Neural cell (in vitro differentiated cells): ENCODE data around the gene ITPR2. TPM values are rescaled to one million over a fixed set of nuclear protein-coding genes. Genes with fewer than 3 reads are reported as not detected.

Experiments used
- H2AFZ ChIP-seq: fragments of 200-600, 300-800 bp; sonication (generic), shearing (Covaris generic); 2 replicates; pipeline ENCODE4 v1.6.0; 2014; ENCODE audit warnings: low read depth, mild to moderate bottlenecking, antibody characterized with exemption, low read length, moderate library complexity
- H3F3A ChIP-seq: fragments of 200-600 bp; shearing (Covaris generic); 2 replicates; pipeline ENCODE4 v1.6.1; 2016; ENCODE audit warnings: mild to moderate bottlenecking, moderate library complexity, mixed read lengths, antibody characterized with exemption, low read length; ENCODE audit not compliant: insufficient read depth, poor library complexity, severe bottlenecking
- H3K27ac ChIP-seq: fragments of 200-600, 300-800 bp; sonication (generic), shearing (Covaris generic); 2 replicates; pipeline ENCODE4 v1.5.1; 2014; ENCODE audit warnings: mild to moderate bottlenecking, low read length, moderate library complexity
- H3K27me3 ChIP-seq: fragments of 300-800, 200-600 bp; sonication (generic), shearing (Covaris generic); 2 replicates; pipeline ENCODE4 v1.6.0; 2014; ENCODE audit warnings: mild to moderate bottlenecking, low read depth, low read length, moderate library complexity; ENCODE audit not compliant: insufficient read depth
- H3K36me3 ChIP-seq: fragments of 300-800, 200-600 bp; sonication (generic), shearing (Covaris generic); 2 replicates; pipeline ENCODE4 v1.5.1; 2014; ENCODE audit warnings: mild to moderate bottlenecking, antibody characterized with exemption, low read length, moderate library complexity; ENCODE audit not compliant: insufficient read depth
- H3K4me2 ChIP-seq: fragments of 300-800, 200-600 bp; sonication (generic), shearing (Covaris generic); 2 replicates; pipeline ENCODE4 v1.6.0; 2014; ENCODE audit warnings: mild to moderate bottlenecking, low read length
- H3K4me3 ChIP-seq: fragments of 300-800, 200-600 bp; sonication (generic), shearing (Covaris generic); 2 replicates; pipeline ENCODE4 v1.5.1; 2014; ENCODE audit warnings: mild to moderate bottlenecking, low read length, moderate library complexity
- H3K79me2 ChIP-seq: fragments of 200-600 bp; shearing (Covaris generic); replicated peaks from 2 replicates; pipeline ENCODE4 v1.6.0; 2014; ENCODE audit warnings: mild to moderate bottlenecking, low read length, moderate library complexity; ENCODE audit not compliant: insufficient read depth
- H3K9ac ChIP-seq: fragments of 300-800, 200-600 bp; sonication (generic), shearing (Covaris generic); 2 replicates; pipeline ENCODE4 v1.6.1; 2016; ENCODE audit warnings: mild to moderate bottlenecking, low read length, mixed read lengths
- H3K9me2 ChIP-seq: fragments of 200-600 bp; shearing (Covaris generic); 2 replicates; pipeline ENCODE4 v1.6.1; 2016; ENCODE audit warnings: mild to moderate bottlenecking, low read length, mixed read lengths; ENCODE audit not compliant: insufficient read depth
- H3K9me3 ChIP-seq: fragments of 200-600, 300-800 bp; sonication (generic), shearing (Covaris generic); 2 replicates; pipeline ENCODE4 v1.6.1; 2016; ENCODE audit warnings: mild to moderate bottlenecking, mixed run types, low read length, moderate library complexity, mixed read lengths
- H4K20me1 ChIP-seq: fragments of 200-600 bp; shearing (Covaris generic); 2 replicates; pipeline ENCODE4 v1.6.1; 2016; ENCODE audit warnings: mild to moderate bottlenecking, mixed run types; ENCODE audit not compliant: insufficient read depth
- EP300 ChIP-seq: fragments of 450-650 bp; conservative IDR thresholded peaks from 2 replicates; pipeline ENCODE4 v1.6.1; 2014; ENCODE audit warnings: antibody characterized with exemption, mild to moderate bottlenecking, moderate library complexity; ENCODE audit not compliant: poor library complexity, severe bottlenecking
- EZH2 ChIP-seq: fragments of 200-600, 300-800 bp; shearing (Covaris generic), sonication (generic); IDR thresholded peaks from 2 replicates; pipeline ENCODE4 v1.6.1; 2014; ENCODE audit warnings: antibody characterized with exemption, low read length, borderline replicate concordance, mild to moderate bottlenecking; ENCODE audit not compliant: insufficient read depth, poor library complexity, severe bottlenecking
- MXI1 ChIP-seq: fragments of 450-650 bp; conservative IDR thresholded peaks from 2 replicates; pipeline ENCODE4 v1.6.1; 2014; ENCODE audit warnings: antibody characterized with exemption, mild to moderate bottlenecking; ENCODE audit not compliant: poor library complexity, severe bottlenecking
- POLR2AphosphoS5 ChIP-seq: IDR thresholded peaks from 2 replicates; pipeline ENCODE4 v1.6.1; 2012
- RAD21 ChIP-seq: fragments of 450-650 bp; conservative IDR thresholded peaks from 2 replicates; pipeline ENCODE4 v1.6.1; 2014; ENCODE audit warnings: antibody characterized with exemption, mild to moderate bottlenecking, moderate library complexity
- SMC3 ChIP-seq: fragments of 450-650 bp; conservative IDR thresholded peaks from 2 replicates; pipeline ENCODE4 v1.6.1; 2014; ENCODE audit warnings: antibody characterized with exemption, mild to moderate bottlenecking, moderate library complexity; ENCODE audit not compliant: poor library complexity
- TAF1 ChIP-seq: IDR thresholded peaks from 2 replicates; pipeline ENCODE4 v1.6.1; 2012; ENCODE audit warnings: low read depth
- polyA plus RNA-seq: library from polyadenylated mRNA; depleted of rRNA; stranded (reverse); fragments of >200 nt; gene quantifications from 2 replicates; pipeline ENCODE4 v1.2.3, GENCODE V29; 2014
- TF ChIP-seq, protein P1 (sequence below): fragments of 450-650 bp; IDR thresholded peaks from 2 replicates; pipeline ENCODE4 v1.5.1; 2014; ENCODE audit warnings: antibody characterized with exemption, mild to moderate bottlenecking, moderate library complexity; ENCODE audit not compliant: poor library complexity, severe bottlenecking
- TF ChIP-seq, protein P2 (sequence below): IDR thresholded peaks from 2 replicates; pipeline ENCODE4 v1.6.1; 2012; ENCODE audit warnings: borderline replicate concordance

The ITPR2 gene
- polyA plus RNA-seq, 1 donor from 2014 or later: 2.0 TPM

DNA sequence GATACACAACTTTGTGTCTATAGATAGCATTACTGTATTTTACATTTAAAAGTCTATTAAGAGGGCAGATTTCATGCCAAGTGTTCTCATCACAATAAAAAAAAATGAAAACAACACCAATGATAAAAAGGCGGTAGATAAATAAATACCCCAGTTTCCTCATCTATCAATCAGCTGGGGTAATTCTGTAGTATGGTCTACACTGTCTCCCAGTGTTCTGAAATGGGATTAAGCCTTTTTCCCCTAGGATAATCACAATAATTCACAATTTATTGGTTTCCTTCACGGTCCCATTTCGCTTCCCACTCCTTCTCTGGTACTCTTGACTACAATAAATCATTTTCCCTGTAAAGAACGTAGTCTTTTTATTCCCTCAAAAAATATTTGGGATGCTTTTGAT lies 523.4 kb downstream of the ITPR2 start:
- TF ChIP-seq POLR2AphosphoS5: no peak
- no peak for TF ChIP-seq RAD21
- no peak for TF ChIP-seq SMC3
- TF ChIP-seq EZH2: no peak
- TF ChIP-seq, protein P1, sequence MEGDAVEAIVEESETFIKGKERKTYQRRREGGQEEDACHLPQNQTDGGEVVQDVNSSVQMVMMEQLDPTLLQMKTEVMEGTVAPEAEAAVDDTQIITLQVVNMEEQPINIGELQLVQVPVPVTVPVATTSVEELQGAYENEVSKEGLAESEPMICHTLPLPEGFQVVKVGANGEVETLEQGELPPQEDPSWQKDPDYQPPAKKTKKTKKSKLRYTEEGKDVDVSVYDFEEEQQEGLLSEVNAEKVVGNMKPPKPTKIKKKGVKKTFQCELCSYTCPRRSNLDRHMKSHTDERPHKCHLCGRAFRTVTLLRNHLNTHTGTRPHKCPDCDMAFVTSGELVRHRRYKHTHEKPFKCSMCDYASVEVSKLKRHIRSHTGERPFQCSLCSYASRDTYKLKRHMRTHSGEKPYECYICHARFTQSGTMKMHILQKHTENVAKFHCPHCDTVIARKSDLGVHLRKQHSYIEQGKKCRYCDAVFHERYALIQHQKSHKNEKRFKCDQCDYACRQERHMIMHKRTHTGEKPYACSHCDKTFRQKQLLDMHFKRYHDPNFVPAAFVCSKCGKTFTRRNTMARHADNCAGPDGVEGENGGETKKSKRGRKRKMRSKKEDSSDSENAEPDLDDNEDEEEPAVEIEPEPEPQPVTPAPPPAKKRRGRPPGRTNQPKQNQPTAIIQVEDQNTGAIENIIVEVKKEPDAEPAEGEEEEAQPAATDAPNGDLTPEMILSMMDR: no peak
- TF ChIP-seq TAF1: no peak
- TF ChIP-seq, protein P2, sequence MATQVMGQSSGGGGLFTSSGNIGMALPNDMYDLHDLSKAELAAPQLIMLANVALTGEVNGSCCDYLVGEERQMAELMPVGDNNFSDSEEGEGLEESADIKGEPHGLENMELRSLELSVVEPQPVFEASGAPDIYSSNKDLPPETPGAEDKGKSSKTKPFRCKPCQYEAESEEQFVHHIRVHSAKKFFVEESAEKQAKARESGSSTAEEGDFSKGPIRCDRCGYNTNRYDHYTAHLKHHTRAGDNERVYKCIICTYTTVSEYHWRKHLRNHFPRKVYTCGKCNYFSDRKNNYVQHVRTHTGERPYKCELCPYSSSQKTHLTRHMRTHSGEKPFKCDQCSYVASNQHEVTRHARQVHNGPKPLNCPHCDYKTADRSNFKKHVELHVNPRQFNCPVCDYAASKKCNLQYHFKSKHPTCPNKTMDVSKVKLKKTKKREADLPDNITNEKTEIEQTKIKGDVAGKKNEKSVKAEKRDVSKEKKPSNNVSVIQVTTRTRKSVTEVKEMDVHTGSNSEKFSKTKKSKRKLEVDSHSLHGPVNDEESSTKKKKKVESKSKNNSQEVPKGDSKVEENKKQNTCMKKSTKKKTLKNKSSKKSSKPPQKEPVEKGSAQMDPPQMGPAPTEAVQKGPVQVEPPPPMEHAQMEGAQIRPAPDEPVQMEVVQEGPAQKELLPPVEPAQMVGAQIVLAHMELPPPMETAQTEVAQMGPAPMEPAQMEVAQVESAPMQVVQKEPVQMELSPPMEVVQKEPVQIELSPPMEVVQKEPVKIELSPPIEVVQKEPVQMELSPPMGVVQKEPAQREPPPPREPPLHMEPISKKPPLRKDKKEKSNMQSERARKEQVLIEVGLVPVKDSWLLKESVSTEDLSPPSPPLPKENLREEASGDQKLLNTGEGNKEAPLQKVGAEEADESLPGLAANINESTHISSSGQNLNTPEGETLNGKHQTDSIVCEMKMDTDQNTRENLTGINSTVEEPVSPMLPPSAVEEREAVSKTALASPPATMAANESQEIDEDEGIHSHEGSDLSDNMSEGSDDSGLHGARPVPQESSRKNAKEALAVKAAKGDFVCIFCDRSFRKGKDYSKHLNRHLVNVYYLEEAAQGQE: no peak
- TF ChIP-seq EP300: no peak
- TF ChIP-seq MXI1: no peak

DNA sequence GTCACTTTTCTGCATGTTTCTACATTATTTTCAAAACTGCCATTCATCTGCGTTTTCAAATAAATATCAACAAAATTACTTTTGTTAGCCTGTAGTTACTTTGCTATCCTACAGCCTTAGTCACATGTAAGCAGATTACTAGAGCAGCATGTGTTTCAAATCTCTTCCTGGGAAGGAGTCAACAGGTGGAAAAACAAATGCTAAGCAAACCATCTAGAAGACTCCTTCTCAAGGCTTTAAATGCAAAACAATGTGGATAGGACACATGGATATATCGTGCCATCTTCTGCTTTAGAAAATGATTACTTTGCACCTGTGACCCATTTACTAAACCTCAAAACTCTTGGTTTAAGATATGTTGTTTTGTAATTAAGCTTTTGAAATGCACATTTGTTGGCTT lies 528.7 kb downstream of the ITPR2 start:
- H3F3A ChIP-seq: no peaks in the 10 kb centered on the region
- H2AFZ ChIP-seq: no peak overlapping the region
- no peak overlapping the region for H3K27ac ChIP-seq
- H3K36me3 ChIP-seq: no peaks in the 10 kb centered on the region
- no peaks in the 10 kb centered on the region for H3K79me2 ChIP-seq
- H3K9me2 ChIP-seq: no peaks in the 10 kb centered on the region
- no peaks in the 10 kb centered on the region for H4K20me1 ChIP-seq
- no peak overlapping the region for H3K4me2 ChIP-seq
- H3K9ac ChIP-seq: no peak overlapping the region
- H3K4me3 ChIP-seq: no peak overlapping the region
- H3K9me3 ChIP-seq: no peaks in the 10 kb centered on the region
- H3K27me3 ChIP-seq: no peaks in the 10 kb centered on the region
- no peak for TF ChIP-seq POLR2AphosphoS5
- TF ChIP-seq, protein P2: no peak
- TF ChIP-seq RAD21: no peak
- TF ChIP-seq, protein P1: no peak
- no peak for TF ChIP-seq SMC3
- TF ChIP-seq MXI1: no peak

More for the DNA sequence above, 523.4 kb downstream of the ITPR2 start:
- no peaks in the 10 kb centered on the region for H3K27me3 ChIP-seq
- no peak overlapping the region for H3K27ac ChIP-seq
- no peaks in the 10 kb centered on the region for H3K9me3 ChIP-seq
- no peak overlapping the region for H3K9ac ChIP-seq
- H2AFZ ChIP-seq: no peak overlapping the region
- no peak overlapping the region for H3K4me2 ChIP-seq
- H3K9me2 ChIP-seq: no peaks in the 10 kb centered on the region
- H3K4me3 ChIP-seq: no peak overlapping the region
- no peaks in the 10 kb centered on the region for H3K79me2 ChIP-seq
- H3F3A ChIP-seq: no peaks in the 10 kb centered on the region
- H4K20me1 ChIP-seq: no peaks in the 10 kb centered on the region
- H3K36me3 ChIP-seq: no peaks in the 10 kb centered on the region
